Right lung (tissue), 5 donors: Measurements from ENCODE around the gene IFT81. TPM values are rescaled to one million over a fixed set of nuclear protein-coding genes. Genes with fewer than 3 reads are reported as not detected.
"Not testable (repeated sequence)": the region's sequence is repeated elsewhere in the genome, so short reads cannot be mapped to it uniquely, and the experiment has no call there.

Source experiments
- DNase-seq, 2 donors: peaks; one replicate each; pipeline ENCODE4 v3.0.0-alpha.2; 2013
- polyA plus RNA-seq, 5 donors: library from polyadenylated mRNA; unstranded; fragments of 120-200 nt; gene quantifications; one replicate each; pipeline versions ENCODE4 v1.2.1 to v1.2.3, GENCODE V29; 2013; ENCODE audit warnings: inconsistent platforms in 1 of 5, low replicate concordance in 1 of 5; ENCODE audit not compliant: insufficient read length in 5 of 5, insufficient read depth in 1 of 5

Gene IFT81
- polyA plus RNA-seq, 5 donors, result 30.8 to 49.5 (median 44.2) TPM

- DNase-seq, result no peak
Measured at GRCh38 chr12:110243227-110243626, 119.1 kb downstream of the IFT81 start.

GRCh38 chr12:110244372-110244771 lies 120.2 kb downstream of the IFT81 start:
- no peak for DNase-seq

- DNase-seq, result no peak
Measured at GRCh38 chr12:110244829-110245228, 120.7 kb downstream of the IFT81 start.

- DNase-seq, result no peak
Measured at GRCh38 chr12:110245369-110245772, 121.2 kb downstream of the IFT81 start.

- no peak for DNase-seq
Measured at GRCh38 chr12:110246636-110247339, 122.6 kb downstream of the IFT81 start.

- no peak for DNase-seq
Measured at GRCh38 chr12:110247340-110248095, 123.4 kb downstream of the IFT81 start.

GRCh38 chr12:110248096-110248447 lies 123.9 kb downstream of the IFT81 start:
- no peak for DNase-seq

GRCh38 chr12:110249105-110249504 lies 124.9 kb downstream of the IFT81 start:
- DNase-seq, result no peak

GRCh38 chr12:110249716-110250225 lies 125.6 kb downstream of the IFT81 start:
- DNase-seq, result no peak

- DNase-seq, result no peak
Measured at GRCh38 chr12:110251381-110251780, 127.2 kb downstream of the IFT81 start.

GRCh38 chr12:110252716-110253115 lies 128.6 kb downstream of the IFT81 start:
- DNase-seq, result no peak

GRCh38 chr12:110253176-110253575 lies 129.0 kb downstream of the IFT81 start:
- DNase-seq, result no peak

- no peak for DNase-seq
Measured at GRCh38 chr12:110254971-110255540, 130.9 kb downstream of the IFT81 start.

GRCh38 chr12:110255890-110256456 lies 131.8 kb downstream of the IFT81 start:
- not testable (repeated sequence) for DNase-seq

GRCh38 chr12:110256780-110257431 lies 132.7 kb downstream of the IFT81 start:
- DNase-seq, result no peak

GRCh38 chr12:110258466-110258865 lies 134.3 kb downstream of the IFT81 start:
- DNase-seq, result no peak

- no peak for DNase-seq
Measured at GRCh38 chr12:110262442-110263388, 138.6 kb downstream of the IFT81 start.

GRCh38 chr12:110266381-110266960 lies 142.3 kb downstream of the IFT81 start:
- no peak for DNase-seq

GRCh38 chr12:110266980-110267620 lies 142.9 kb downstream of the IFT81 start:
- DNase-seq, result peak in 1 of 2 donors; percentile 66
